GM18499 (cell line): ENCODE results near the gene FUCA1.
"Not testable (repeated sequence)": the region's sequence is repeated elsewhere in the genome, so short reads cannot be mapped to it uniquely, and the experiment has no call there.

Experiments
- ATAC-seq: cut with Tn5 transposase; IDR thresholded peaks from one replicate; pipeline ENCODE4 v1.9.1; 2021; ENCODE audit warnings: moderate number of reproducible peaks; ENCODE audit not compliant: insufficient read depth, unreplicated experiment

Gene FUCA1

GRCh38 chr1:23845163-23845562 lies 22.9 kb downstream of the FUCA1 start:
- ATAC-seq, result no peak

GRCh38 chr1:23843644-23844043 lies 24.4 kb downstream of the FUCA1 start:
- no peak for ATAC-seq

DNA sequence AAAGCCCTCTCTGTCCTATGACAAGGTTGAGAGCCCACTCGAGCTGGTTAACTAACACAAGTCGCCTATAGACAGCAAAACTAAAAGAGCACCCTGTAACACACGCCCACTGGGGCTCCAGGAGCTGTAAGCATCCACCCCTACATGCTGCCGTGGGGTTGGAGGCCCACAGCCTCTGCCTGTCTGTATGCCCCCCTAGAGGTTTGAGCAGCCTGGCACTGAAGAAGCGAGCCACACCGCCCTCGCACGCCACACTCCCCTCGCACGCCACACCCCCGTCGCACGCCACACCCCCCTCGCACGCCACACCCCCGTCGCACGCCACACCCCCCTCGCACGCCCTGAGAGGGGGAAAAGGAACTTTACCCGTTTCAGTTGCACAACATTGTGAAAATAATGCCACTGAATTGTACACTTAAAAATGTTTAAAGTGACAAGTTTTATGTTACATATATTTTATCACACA lies 29.7 kb downstream of the FUCA1 start:
- ATAC-seq, result no peak

GRCh38 chr1:23837908-23838307 lies 30.2 kb downstream of the FUCA1 start:
- no peak for ATAC-seq

- no peak for ATAC-seq
Observed at GRCh38 chr1:23836037-23836436, 32.1 kb downstream of the FUCA1 start.

GRCh38 chr1:23834156-23834555 lies 33.9 kb downstream of the FUCA1 start:
- ATAC-seq, result not testable (repeated sequence)

DNA sequence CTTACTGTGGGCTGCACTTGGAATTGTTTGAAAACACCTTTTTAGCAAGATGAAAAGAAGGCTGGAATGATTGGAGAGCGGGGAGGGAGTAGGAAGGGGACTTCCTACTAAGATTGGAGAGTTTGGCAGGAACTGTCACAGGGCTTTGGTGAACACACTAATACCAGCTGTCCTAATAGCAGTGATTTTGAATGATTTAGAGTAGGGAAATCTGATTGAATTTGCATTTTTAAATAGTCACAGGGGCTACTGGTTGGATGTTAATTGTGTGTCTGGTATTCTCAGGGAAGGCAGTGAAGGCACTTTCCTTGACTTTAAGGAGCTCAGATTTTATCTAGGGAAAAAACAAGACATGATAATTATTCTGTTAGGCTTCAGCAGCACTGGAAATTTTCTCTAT lies 40.4 kb downstream of the FUCA1 start:
- no peak for ATAC-seq

DNA sequence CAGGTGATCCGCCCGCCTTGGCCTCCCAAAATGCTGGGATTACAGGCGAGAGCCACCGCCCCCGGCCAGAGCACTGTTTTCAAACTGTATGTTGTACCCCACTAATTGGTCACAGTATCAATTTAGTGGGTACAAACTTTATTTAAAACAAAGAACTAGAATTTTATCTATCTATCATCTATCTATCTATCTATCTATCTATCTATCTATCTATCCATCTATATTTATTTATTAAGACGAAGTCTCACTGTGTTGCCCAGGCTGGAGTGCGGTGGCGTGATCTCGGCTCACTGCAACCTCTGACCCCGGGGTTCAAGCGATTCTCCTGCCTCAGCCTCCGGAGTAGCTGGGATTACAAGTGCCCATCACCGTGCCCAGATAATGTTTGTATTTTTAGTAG lies 41.5 kb downstream of the FUCA1 start:
- not testable (repeated sequence) for ATAC-seq

DNA sequence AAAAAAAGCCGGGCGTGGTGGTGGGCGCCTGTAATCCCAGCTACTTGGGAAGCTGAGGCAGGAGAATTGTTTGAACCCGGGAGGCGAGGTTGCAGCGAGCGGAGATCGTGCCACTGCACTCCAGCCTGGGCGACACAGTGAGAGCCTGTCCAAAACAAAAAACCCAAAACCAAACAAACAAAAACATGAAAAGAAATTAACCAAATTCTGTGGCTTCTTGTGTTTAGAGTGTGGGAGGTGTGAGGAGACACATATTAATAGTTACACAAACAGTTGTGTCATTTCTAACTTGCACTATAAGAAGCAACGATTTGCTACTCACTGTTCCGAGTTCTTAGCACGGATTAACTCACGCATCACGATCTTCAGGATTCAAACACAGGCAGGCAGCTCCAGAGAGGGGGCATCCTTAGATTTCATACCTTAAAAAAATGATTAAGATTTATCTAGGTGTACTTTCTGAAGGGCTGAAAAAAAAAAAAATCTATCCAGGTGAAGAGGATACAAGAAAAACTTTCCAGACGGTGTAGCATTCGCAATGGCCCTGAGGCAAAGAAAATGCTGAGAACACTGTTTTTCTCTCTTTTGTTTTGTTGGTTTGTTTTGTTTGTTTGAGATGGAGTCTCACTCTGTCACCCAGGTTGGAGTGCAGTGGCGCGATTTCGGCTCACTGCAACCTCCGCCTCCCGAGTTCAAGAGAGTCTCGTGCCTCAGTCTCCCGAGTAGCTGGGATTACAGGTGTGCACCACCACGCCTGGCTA lies 42.1 kb downstream of the FUCA1 start:
- ATAC-seq, result no peak

- ATAC-seq, result no peak
Observed at GRCh38 chr1:23825076-23825761, 42.9 kb downstream of the FUCA1 start, which contains the start of gene HMGCL. Gene HMGCL (minus strand): TSS chr1:23825429. CDS start chr1:23825415, 14 bp downstream.

DNA sequence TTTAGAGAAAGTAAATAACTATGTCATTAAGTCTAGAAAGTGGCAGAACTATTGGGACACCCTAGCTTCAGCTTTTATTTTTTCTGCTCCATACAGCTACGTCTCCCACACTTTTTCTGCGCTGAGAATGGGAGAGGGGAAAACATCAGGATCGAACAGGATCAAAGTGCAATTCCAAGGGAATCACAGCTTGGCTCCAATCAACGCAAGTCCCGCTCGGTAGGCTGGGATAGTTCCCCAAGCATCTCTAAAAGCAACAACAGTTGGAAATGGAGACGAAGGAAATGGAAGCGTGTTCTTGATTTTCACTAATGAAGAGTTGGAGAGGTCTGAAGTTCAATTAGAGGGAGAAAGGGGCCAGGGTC lies 43.4 kb downstream of the FUCA1 start:
- no peak for ATAC-seq

DNA sequence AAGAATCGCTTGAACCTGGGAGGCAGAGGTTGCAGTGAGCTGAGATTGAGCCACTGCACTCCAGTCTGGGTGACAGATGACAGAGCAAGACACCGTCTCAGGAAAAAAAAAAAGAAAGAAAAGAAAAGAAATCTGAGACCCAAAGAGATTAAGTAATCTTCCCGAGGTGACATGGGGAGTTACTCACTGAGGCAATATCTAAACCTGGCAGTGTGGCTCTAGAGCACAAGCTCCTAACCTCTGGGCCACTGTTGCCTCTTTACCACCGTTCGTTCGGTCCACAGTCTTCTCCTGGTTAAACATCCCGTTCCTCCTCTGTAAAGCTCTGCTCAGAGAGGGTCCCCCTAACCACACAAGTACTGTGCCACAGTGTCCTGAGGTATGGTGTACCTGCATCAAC lies 44.3 kb downstream of the FUCA1 start:
- ATAC-seq, result no peak

- ATAC-seq, result no peak
Observed at GRCh38 chr1:23817633-23818032, 50.5 kb downstream of the FUCA1 start.

- ATAC-seq, result no peak
Observed at GRCh38 chr1:23816906-23817305, 51.2 kb downstream of the FUCA1 start.

DNA sequence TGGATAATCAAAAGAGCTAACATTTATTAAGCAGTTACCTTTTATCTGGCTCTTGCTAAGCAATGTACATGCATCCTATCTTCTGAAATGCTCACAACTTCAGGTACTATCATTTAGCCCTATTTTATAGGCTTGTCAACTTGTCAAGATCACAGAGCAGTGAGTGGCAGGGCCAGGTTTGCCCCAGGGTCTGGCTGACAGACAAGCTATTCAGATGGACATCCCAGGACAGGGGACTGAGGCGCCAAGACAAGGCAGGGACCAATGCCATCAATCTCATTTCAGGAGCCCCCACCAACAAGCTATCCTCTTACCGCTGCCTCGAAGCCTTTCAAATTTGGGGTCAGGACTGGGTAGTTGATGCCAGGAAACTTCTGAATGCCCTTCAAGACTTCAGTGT lies 51.7 kb downstream of the FUCA1 start:
- no peak for ATAC-seq

- ATAC-seq, result no peak
Observed at GRCh38 chr1:23814016-23814415, 54.1 kb downstream of the FUCA1 start.

DNA sequence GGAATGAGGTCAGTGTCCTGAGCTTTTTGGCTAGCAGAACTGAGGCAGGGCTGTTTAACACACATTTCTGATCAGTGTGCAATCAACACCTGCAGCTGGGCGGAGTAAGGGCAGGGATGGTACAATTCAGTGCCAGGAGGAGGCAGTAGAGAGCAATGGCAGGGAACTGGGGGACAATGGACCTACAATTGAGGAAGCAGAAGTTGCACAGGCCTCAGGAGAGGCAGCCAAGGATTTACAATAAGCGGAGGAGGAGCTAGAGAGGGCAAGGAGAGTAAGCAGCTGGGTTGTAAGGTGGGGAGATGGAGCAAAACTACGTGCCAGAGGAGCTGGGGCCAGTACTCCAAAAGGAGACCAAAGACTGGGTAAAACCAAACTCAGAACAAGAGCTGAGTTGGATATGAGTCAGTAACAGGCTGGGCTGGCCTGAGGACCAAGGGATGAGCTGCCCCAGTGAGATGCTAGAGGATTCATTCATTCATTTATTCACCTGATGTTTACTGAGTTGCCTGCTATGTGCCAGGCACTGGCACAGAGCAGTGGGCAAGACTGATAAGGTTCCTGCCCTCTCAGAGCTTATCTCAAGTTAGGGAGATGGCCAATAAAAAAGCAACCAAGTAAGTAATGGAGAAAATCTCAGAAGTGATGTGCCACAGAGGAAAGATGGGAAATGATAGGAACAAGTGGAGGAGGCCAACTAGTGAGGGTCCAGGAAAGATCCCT lies 57.1 kb downstream of the FUCA1 start:
- ATAC-seq, result no peak

DNA sequence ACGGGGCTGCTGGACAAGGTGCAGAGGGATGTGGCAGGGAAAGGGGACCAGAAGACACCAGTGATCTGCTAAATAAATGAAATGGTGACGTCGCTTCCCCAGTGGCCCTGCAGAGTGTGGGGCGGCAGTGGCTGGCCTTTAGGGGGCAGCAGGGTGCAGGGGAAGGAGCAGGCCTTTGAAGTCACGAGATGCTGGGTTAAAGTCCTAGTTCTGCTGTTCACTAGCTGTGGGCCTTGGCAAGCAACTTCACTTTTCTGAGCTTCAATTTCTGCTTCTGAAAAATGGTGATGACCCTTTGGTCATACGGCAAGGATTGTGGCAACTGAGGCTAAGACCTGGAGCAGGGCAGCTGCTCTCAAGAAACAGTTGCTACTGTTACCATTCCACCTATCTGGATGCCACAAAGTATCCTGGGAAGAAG lies 58.3 kb downstream of the FUCA1 start:
- no peak for ATAC-seq

GRCh38 chr1:23807453-23807852 lies 60.6 kb downstream of the FUCA1 start:
- ATAC-seq, result no peak

DNA sequence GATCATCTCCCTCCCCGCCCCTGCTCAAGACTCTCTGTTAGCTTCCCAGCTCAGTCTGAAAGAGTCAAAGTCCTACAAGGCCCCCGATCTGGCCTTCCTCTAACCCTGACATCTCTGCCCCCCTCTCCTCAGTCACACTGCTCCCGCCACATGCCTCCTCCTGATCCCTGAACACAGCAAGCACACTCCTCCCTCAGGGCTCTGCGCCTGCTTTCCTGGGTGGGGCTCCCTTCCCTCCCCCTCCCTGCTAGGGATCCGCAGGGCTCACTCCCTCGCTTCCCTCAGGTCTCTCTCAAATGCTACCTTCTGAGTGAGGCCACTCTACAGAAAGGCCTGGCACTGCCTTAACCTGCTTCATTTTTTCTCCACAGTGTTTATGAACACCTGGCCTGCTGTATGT lies 61.8 kb downstream of the FUCA1 start:
- ATAC-seq, result no peak

DNA sequence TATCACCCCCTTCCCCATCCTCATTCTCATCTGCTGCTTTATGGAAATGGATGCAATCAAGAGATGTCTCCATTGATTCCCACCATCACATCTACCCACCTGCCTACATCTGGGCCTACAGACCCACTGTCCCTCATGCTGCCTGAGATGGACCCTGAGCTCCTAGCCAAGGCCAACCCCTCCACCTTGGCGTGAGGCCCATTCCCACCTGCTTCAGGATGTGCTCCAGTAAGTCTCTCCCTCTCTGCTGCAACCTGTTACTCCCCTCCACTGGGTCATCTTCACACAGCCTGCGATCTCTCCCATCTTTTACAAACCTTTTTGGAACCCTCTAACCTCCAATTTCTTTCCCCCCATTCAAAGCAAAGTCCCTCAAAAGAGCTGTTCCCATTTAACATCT lies 63.1 kb downstream of the FUCA1 start:
- ATAC-seq, result no peak
